ENCODE measurements around the gene ASF1B. TPM values are rescaled to one million over a fixed set of nuclear protein-coding genes. Genes with fewer than 3 reads are reported as not detected.

ASF1B gene
- total RNA-seq, 1 donor from 2014 or later, result 83.4 TPM

- Mint-ChIP-seq H3K9me3 (no peaks in the 10 kb centered on the region), H3K27ac (no peak overlapping the region), H3K4me3 (ENCODE audit: low read depth) (no peak overlapping the region), H3K4me1 (ENCODE audit: low read depth) (peaks cover 13% of the 10 kb centered on the region), H3K27me3 (ENCODE audit: low read depth) (no peaks in the 10 kb centered on the region), H3K36me3 (ENCODE audit: low read depth) (peaks cover 3% of the 10 kb centered on the region)
- intact Hi-C loops (cut with micrococcal nuclease), result no loop called here
- no peak for DNase-seq (ENCODE audit: low spot score)
Observed at GRCh38 chr19:14110650-14111049, 25.7 kb downstream of the ASF1B start.

DNA sequence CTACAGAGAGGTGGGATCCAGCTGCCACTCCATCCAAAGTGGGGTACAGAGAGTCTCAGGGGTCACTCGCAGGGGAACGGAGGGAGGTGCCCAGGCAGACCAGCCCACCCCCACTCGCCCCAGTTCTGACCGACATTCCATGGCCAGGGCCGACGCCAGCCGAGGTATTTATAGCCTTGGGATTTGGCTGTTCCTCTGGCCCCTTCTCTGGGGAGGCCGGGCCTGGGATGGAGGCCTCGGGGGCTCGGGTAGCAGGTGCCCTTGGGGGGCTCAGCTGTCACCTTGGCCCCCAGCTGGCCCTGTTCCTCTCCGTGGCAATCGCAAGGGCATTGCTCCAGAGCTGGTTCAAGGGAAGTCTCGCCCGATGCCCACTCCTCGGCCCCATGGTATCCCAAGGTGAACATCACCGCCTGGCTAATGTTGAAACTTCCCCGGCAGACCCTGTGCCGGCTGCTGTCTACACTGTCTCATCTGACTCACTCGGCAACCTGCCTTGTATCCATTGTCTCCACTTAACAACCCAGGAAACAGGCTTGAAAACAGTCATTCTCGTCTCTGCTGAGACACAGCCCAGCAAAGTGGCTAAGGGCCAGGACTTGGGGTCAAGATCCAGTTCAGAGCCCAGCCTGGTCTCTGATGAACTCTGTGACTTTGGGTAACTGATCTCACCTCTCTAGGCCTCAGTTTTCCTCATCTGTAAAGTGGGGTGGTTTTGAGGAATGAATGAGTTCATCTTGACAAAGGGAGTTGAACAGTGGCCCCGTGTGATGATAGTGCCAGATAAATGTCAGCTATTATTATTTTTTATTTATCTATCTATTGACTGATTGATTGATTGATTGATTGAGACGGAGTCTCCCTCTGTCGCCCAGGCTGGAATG is 28.6 kb downstream of the ASF1B start:
- peaks cover 4% of the 10 kb centered on the region for H3K4me1 Mint-ChIP-seq (ENCODE audit: low read depth)
- H3K4me3 Mint-ChIP-seq (ENCODE audit: low read depth), result no peak overlapping the region
- H3K27me3 Mint-ChIP-seq (ENCODE audit: low read depth), result no peaks in the 10 kb centered on the region
- H3K27ac Mint-ChIP-seq, result no peak overlapping the region
- H3K36me3 Mint-ChIP-seq (ENCODE audit: low read depth), result peaks cover 5% of the 10 kb centered on the region
- intact Hi-C loops (cut with micrococcal nuclease), result no loop called here
- DNase-seq (ENCODE audit: low spot score), result no peak
- H3K9me3 Mint-ChIP-seq, result no peaks in the 10 kb centered on the region

GRCh38 chr19:14106840-14107239 is 29.5 kb downstream of the ASF1B start:
- Mint-ChIP-seq H3K9me3 (no peaks in the 10 kb centered on the region), H3K36me3 (ENCODE audit: low read depth) (peaks cover 5% of the 10 kb centered on the region), H3K27me3 (ENCODE audit: low read depth) (no peaks in the 10 kb centered on the region), H3K4me3 (ENCODE audit: low read depth) (no peak overlapping the region), H3K4me1 (ENCODE audit: low read depth) (peaks cover 3% of the 10 kb centered on the region), H3K27ac (no peak overlapping the region)
- DNase-seq (ENCODE audit: low spot score), result no peak
- intact Hi-C loops (cut with micrococcal nuclease), result no loop called here

GRCh38 chr19:14105680-14106079 is 30.7 kb downstream of the ASF1B start:
- H3K9me3 Mint-ChIP-seq, result no peaks in the 10 kb centered on the region
- H3K27me3 Mint-ChIP-seq (ENCODE audit: low read depth), result no peaks in the 10 kb centered on the region
- H3K4me1 Mint-ChIP-seq (ENCODE audit: low read depth), result no peaks in the 10 kb centered on the region
- no peak overlapping the region for H3K4me3 Mint-ChIP-seq (ENCODE audit: low read depth)
- no peak overlapping the region for H3K27ac Mint-ChIP-seq
- intact Hi-C loops (cut with micrococcal nuclease), result no loop called here
- DNase-seq (ENCODE audit: low spot score), result no peak
- H3K36me3 Mint-ChIP-seq (ENCODE audit: low read depth), result peaks cover 9% of the 10 kb centered on the region

DNA sequence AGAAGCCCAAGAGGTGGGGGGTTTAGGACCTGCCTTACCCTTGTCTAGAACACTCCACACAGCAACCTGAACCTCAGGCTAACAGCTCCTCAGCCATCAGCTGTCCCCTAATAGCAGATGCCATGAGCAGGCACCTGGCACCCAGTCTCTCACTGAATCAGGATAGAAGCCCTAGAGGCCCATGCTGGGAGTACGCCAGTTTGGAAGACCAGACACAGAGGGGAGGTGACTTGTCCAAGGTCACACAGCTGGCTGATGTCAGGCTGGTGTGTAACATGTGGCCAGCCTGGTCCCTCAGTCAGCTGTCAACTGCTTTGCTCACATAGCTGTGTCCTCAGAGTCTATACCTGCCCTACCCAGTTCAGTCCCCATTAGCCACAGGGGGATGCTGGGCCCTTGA is 33.1 kb downstream of the ASF1B start:
- intact Hi-C loops (cut with micrococcal nuclease), result no loop called here
- Mint-ChIP-seq H3K4me1 (ENCODE audit: low read depth) (no peaks in the 10 kb centered on the region), H3K36me3 (ENCODE audit: low read depth) (peaks cover 10% of the 10 kb centered on the region), H3K9me3 (no peaks in the 10 kb centered on the region), H3K27ac (no peak overlapping the region), H3K4me3 (ENCODE audit: low read depth) (no peak overlapping the region), H3K27me3 (ENCODE audit: low read depth) (no peaks in the 10 kb centered on the region)
- no peak for DNase-seq (ENCODE audit: low spot score)

GRCh38 chr19:14102756-14103155 is 33.6 kb downstream of the ASF1B start:
- Mint-ChIP-seq H3K27ac (no peak overlapping the region), H3K4me3 (ENCODE audit: low read depth) (no peak overlapping the region), H3K36me3 (ENCODE audit: low read depth) (peaks cover 10% of the 10 kb centered on the region), H3K4me1 (ENCODE audit: low read depth) (no peaks in the 10 kb centered on the region), H3K9me3 (no peaks in the 10 kb centered on the region), H3K27me3 (ENCODE audit: low read depth) (no peaks in the 10 kb centered on the region)
- intact Hi-C loops (cut with micrococcal nuclease), result no loop called here
- DNase-seq (ENCODE audit: low spot score), result no peak

DNA sequence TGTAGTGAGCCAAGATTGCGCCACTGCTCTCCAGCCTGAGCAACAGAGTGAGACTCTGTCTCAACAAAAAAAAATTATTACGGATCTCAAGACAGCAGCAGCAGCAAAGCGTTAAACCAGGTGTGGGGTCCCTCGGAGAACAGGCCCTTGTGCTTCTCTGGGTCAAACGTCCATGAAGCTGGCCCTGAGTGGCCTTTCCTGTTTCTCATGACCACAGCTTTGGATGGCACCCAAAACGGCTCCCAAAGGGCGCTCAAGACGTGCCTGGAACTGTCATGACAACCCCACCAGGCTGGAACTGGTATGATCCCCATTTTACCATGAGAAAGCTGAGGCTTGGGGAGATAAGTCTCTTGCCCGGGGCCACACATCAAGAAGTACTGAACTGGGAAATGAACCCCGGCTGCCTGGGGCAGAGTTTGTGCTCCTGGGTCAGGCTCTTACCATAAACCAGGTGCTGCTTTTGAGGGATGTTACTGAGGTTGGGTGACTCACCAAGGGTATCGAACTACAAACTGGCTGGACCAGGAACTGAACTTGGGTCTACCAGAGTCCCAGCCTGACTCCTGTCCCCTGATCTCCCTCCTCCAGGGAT is 34.2 kb downstream of the ASF1B start:
- H3K4me3 Mint-ChIP-seq (ENCODE audit: low read depth), result no peak overlapping the region
- H3K4me1 Mint-ChIP-seq (ENCODE audit: low read depth), result no peaks in the 10 kb centered on the region
- H3K27ac Mint-ChIP-seq, result no peak overlapping the region
- no peak for DNase-seq (ENCODE audit: low spot score)
- H3K9me3 Mint-ChIP-seq, result no peaks in the 10 kb centered on the region
- H3K36me3 Mint-ChIP-seq (ENCODE audit: low read depth), result peaks cover 11% of the 10 kb centered on the region
- intact Hi-C loops (cut with micrococcal nuclease), result no loop called here
- H3K27me3 Mint-ChIP-seq (ENCODE audit: low read depth), result no peaks in the 10 kb centered on the region

GRCh38 chr19:14101003-14101545 is 35.3 kb downstream of the ASF1B start:
- intact Hi-C loops (cut with micrococcal nuclease), result no loop called here
- no peak for DNase-seq (ENCODE audit: low spot score)
- H3K27ac Mint-ChIP-seq, result no peak overlapping the region
- H3K9me3 Mint-ChIP-seq, result no peaks in the 10 kb centered on the region
- no peaks in the 10 kb centered on the region for H3K27me3 Mint-ChIP-seq (ENCODE audit: low read depth)
- H3K4me1 Mint-ChIP-seq (ENCODE audit: low read depth), result no peaks in the 10 kb centered on the region
- H3K36me3 Mint-ChIP-seq (ENCODE audit: low read depth), result peaks cover 19% of the 10 kb centered on the region
- H3K4me3 Mint-ChIP-seq (ENCODE audit: low read depth), result no peak overlapping the region

GRCh38 chr19:14097532-14098151 is 38.7 kb downstream of the ASF1B start:
- Mint-ChIP-seq H3K4me3 (ENCODE audit: low read depth) (no peak overlapping the region), H3K36me3 (ENCODE audit: low read depth) (peaks cover 27% of the 10 kb centered on the region), H3K27me3 (ENCODE audit: low read depth) (no peaks in the 10 kb centered on the region), H3K9me3 (peaks cover 16% of the 10 kb centered on the region), H3K4me1 (ENCODE audit: low read depth) (no peaks in the 10 kb centered on the region), H3K27ac (no peak overlapping the region)
- intact Hi-C loops (cut with micrococcal nuclease), result no loop called here
- no peak for DNase-seq (ENCODE audit: low spot score)

DNA sequence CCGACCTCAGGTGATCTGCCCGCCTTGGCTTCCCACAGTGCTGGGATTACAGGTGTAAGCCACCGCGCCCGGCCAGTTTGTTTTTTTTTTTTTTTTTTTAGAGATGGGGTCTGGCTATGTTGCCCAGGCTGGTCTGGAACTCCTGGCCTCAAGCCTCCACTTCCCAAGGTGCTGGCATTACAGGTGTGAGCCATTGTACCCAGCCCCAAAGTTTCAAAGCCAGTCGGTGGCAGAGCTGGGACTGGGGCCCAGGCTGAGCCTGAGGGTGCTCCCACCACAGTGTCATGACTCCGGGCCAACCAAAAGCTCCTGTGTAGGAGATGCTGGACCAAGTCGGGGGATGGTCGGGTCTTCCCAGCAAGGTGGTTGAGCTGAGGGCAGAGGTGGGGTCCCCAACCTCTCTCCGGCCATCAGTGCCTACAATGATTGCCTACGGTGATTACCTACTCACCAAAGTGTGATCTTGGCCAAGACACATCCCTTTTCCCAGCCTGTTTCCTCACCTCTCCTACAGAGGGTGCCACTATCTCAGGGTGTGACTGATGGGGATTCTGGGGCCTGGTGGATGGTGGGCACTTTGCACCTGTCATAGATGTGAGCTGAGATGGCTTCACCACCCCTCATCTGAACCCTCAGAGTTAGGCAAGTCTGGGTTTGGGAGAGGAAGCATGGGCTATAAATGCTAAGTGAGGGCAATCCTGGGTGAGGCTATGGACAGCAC is 40.0 kb downstream of the ASF1B start:
- peaks cover 6% of the 10 kb centered on the region for H3K4me1 Mint-ChIP-seq (ENCODE audit: low read depth)
- no peak for DNase-seq (ENCODE audit: low spot score)
- no peak overlapping the region for H3K4me3 Mint-ChIP-seq (ENCODE audit: low read depth)
- peaks cover 35% of the 10 kb centered on the region for H3K36me3 Mint-ChIP-seq (ENCODE audit: low read depth)
- intact Hi-C loops (cut with micrococcal nuclease), result no loop called here
- H3K27ac Mint-ChIP-seq, result no peak overlapping the region
- H3K27me3 Mint-ChIP-seq (ENCODE audit: low read depth), result no peaks in the 10 kb centered on the region
- peaks cover 16% of the 10 kb centered on the region for H3K9me3 Mint-ChIP-seq

- intact Hi-C loops (cut with micrococcal nuclease), result no loop called here
- H3K4me3 Mint-ChIP-seq (ENCODE audit: low read depth), result no peak overlapping the region
- peaks cover 32% of the 10 kb centered on the region for H3K36me3 Mint-ChIP-seq (ENCODE audit: low read depth)
- no peaks in the 10 kb centered on the region for H3K27me3 Mint-ChIP-seq (ENCODE audit: low read depth)
- H3K27ac Mint-ChIP-seq, result peak overlapping the region; percentile 33
- peaks cover 16% of the 10 kb centered on the region for H3K9me3 Mint-ChIP-seq
- no peak for DNase-seq (ENCODE audit: low spot score)
- H3K4me1 Mint-ChIP-seq (ENCODE audit: low read depth), result peaks cover 8% of the 10 kb centered on the region
Observed at GRCh38 chr19:14094854-14095253, 41.5 kb downstream of the ASF1B start.

GRCh38 chr19:14093117-14093823 is 43.1 kb downstream of the ASF1B start:
- intact Hi-C loops (cut with micrococcal nuclease), result no loop called here
- no peak overlapping the region for H3K27ac Mint-ChIP-seq
- DNase-seq (ENCODE audit: low spot score), result no peak

More at GRCh38 chr19:14093117-14093823, 43.1 kb downstream of the ASF1B start:
- Mint-ChIP-seq H3K9me3 (peaks cover 16% of the 10 kb centered on the region), H3K4me1 (ENCODE audit: low read depth) (peaks cover 11% of the 10 kb centered on the region), H3K4me3 (ENCODE audit: low read depth) (peak overlapping the region; percentile 33), H3K27me3 (ENCODE audit: low read depth) (no peaks in the 10 kb centered on the region), H3K36me3 (ENCODE audit: low read depth) (peaks cover 44% of the 10 kb centered on the region)

All from activated T-helper 2 cell treated with anti-CD3 and anti-CD28 coated beads, Interferon-gamma antibody, Interleukin-2, Interleukin-4, amounts not matched to agents 10 μg/mL and 5 μg/mL and 100 μg/mL, durations not matched to agents 14 hours and 24 hours and 36 hours (primary cell).